Thymus (tissue), 11 donors: ENCODE data around the gene FBXO31. TPM values are rescaled to one million over a fixed set of nuclear protein-coding genes. Genes with fewer than 3 reads are reported as not detected.

Experiments
- DNase-seq, 9 donors: peaks; one replicate each; pipeline ENCODE4 v3.0.0-alpha.2; 2013; ENCODE audit warnings: low spot score in 9 of 9, low read depth in 6 of 9, missing footprints in 1 of 9
- H3K27ac ChIP-seq, 2 donors: one replicate each; pipeline ENCODE4 v1.5.1; 2013; ENCODE audit warnings: control low read depth in 1 of 2, low read depth in 1 of 2, low read length in 1 of 2, mild to moderate bottlenecking in 1 of 2, moderate library complexity in 1 of 2
- H3K27me3 ChIP-seq, 2 donors: one replicate each; pipeline ENCODE4 v1.5.1; 2013; ENCODE audit warnings: low read length in 1 of 2; ENCODE audit not compliant: control insufficient read depth in 2 of 2, insufficient read depth in 1 of 2
- H3K36me3 ChIP-seq, 2 donors: one replicate each; pipeline ENCODE4 v1.5.1; 2013; ENCODE audit warnings: low read length in 1 of 2, mild to moderate bottlenecking in 1 of 2, moderate library complexity in 1 of 2; ENCODE audit not compliant: control insufficient read depth in 2 of 2, insufficient read depth in 2 of 2
- H3K4me1 ChIP-seq, 2 donors: one replicate each; pipeline ENCODE4 v1.5.1; 2013; ENCODE audit warnings: low read length in 2 of 2; ENCODE audit not compliant: control insufficient read depth in 2 of 2, insufficient read depth in 2 of 2
- H3K4me3 ChIP-seq, 2 donors: one replicate each; pipeline ENCODE4 v1.5.1; 2013; ENCODE audit warnings: low read length in 2 of 2, control low read depth in 1 of 2, mild to moderate bottlenecking in 1 of 2
- H3K9me3 ChIP-seq, 2 donors: one replicate each; pipeline ENCODE4 v1.5.1; 2013; ENCODE audit warnings: low read length in 1 of 2, mild to moderate bottlenecking in 1 of 2; ENCODE audit not compliant: control insufficient read depth in 2 of 2, insufficient read depth in 1 of 2
- WGBS: extraction: QIAGEN DNeasy Blood & Tissue Kit; methylation state at CpG from one replicate; pipeline ENCODE4 v1.1.7; 2013; 5-methylcytosine and 5-hydroxymethylcytosine counted together
- polyA plus RNA-seq: library from polyadenylated mRNA; stranded (reverse); fragments of 200-250 nt; gene quantifications from one replicate; pipeline ENCODE4 v1.2.3, GENCODE V29; 2013
- total RNA-seq: library from RNA; stranded (reverse); fragments of 120-200 nt; gene quantifications from one replicate; pipeline ENCODE4 v1.2.4, GENCODE V29; 2013
- donor health status: healthy.

Gene FBXO31
- total and polyA plus RNA-seq, 2 donors = 11.7 to 27.1 TPM

DNA sequence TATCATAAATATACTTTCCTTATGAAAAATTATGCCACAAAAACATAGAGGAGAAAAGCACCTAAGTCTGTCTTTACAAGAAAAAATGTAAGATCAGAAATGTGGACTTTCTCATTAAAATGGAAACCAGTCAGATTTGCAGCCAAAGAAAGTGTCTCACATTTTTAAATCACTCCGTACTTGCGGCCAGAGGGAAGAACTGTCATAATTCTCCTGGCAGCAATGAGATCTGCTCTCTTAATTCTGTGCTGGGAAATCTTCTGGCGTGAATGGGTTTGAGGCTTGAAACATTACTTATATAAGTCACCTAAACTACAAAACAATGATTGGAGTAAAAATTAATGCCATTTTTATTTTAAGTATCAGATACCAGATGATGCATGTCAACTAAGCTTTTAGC, 77.1 kb downstream of the FBXO31 start:
- DNase-seq = no peak
- H3K27me3 ChIP-seq = no peaks in the 10 kb centered on the region
- no peak overlapping the region for H3K4me3 ChIP-seq
- H3K9me3 ChIP-seq = peaks cover 0 to 3% of the 10 kb centered on the region in 2 donors
- H3K27ac ChIP-seq = no peak overlapping the region
- H3K4me1 ChIP-seq = peaks cover 7 to 24% of the 10 kb centered on the region in 2 donors
- peaks cover 0 to 3% of the 10 kb centered on the region in 2 donors for H3K36me3 ChIP-seq
- WGBS = 97% methylated on average over 3 of the region's 3 CpGs

DNA sequence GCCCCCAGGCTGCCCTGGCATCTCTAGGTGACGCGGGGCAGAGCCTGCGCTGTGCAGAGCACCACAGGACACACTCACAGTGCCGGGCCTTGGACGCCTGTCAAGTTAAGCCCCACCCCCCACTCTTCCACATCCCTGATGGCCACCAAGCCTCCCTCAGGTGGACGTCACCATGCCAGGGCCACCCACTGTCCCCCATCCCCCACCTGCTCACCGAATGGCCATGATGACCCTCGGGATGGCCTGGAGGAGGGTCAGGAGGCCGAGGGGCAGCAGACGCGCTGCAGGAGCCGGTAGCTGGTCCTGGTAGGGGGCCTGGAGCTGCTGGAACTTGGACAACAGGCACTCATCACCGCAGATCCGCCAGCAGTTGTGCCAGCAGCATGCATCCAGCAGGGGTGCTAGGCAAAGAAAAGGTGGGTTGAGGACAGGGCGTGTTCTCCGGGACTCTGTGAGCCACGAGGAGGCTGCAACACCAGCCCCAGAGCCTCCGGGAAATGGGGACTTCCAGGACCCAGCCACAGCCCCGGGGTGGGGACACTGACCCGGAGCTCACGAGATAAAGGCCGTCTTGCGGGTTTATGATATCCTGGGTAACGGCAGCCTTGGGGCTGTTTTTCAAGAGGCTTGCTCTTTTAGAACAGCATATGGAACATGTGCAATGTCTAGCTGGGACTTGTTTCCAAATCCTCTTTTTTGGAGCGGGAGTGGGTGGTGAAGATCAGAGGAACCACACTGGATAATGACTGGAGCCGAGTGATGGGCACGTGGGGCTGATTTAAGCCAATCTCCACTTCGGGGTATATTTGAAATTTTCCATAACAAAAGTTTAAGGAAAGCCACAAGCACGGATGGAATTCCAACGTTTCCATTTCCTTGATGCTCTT, 77.8 kb downstream of the FBXO31 start:
- DNase-seq = no peak
- Histone ChIP-seq H3K27ac (no peak overlapping the region), H3K4me1 (peaks cover 7 to 24% of the 10 kb centered on the region in 2 donors), H3K36me3 (peaks cover 0 to 3% of the 10 kb centered on the region in 2 donors), H3K27me3 (no peaks in the 10 kb centered on the region), H3K9me3 (peaks cover 0 to 3% of the 10 kb centered on the region in 2 donors), H3K4me3 (no peak overlapping the region)
- 95% methylated on average over 30 of the region's 30 CpGs for WGBS

DNA sequence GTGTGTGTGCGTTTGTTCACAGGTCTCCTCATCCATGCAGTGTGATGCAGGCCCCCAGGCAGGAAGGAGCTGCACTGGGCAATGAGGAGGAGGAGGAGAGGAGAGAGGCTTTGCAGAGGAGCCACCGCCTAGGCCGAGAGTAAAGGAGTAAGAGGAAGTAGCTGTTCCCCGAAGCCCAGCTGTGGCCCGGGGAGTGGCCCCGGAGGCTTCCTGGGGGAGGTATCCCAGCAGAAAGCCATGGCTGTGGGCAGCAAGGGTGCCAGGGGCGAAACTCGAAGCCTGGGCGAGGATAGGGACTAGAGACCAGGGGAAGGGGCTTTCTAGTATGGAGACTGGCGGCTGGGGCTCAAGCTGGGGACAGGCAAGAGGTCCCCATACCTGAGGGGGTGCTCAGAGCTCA, 78.6 kb downstream of the FBXO31 start:
- Histone ChIP-seq H3K27ac (no peak overlapping the region), H3K36me3 (peaks cover 0 to 3% of the 10 kb centered on the region in 2 donors), H3K4me3 (no peak overlapping the region), H3K27me3 (no peaks in the 10 kb centered on the region), H3K9me3 (peaks cover 0 to 3% of the 10 kb centered on the region in 2 donors), H3K4me1 (peaks cover 7 to 24% of the 10 kb centered on the region in 2 donors)
- 50% methylated on average over 10 of the region's 10 CpGs for WGBS
- no peak for DNase-seq

GRCh38 chr16:87303962-87304521, 79.5 kb downstream of the FBXO31 start:
- Histone ChIP-seq H3K9me3 (peaks cover 0 to 3% of the 10 kb centered on the region in 2 donors), H3K27me3 (no peaks in the 10 kb centered on the region), H3K4me3 (no peak overlapping the region), H3K27ac (peak overlapping the region in 1 of 2 donors; percentile 58), H3K36me3 (peaks cover 0 to 3% of the 10 kb centered on the region in 2 donors), H3K4me1 (peaks cover 7 to 24% of the 10 kb centered on the region in 2 donors)
- WGBS = 97% methylated on average over 4 of the region's 4 CpGs
- DNase-seq = no peak

GRCh38 chr16:87303431-87303930, 80.1 kb downstream of the FBXO31 start:
- no peaks in the 10 kb centered on the region for H3K36me3 ChIP-seq
- no peak overlapping the region for H3K4me3 ChIP-seq
- peak overlapping the region in 1 of 2 donors; percentile 58 for H3K27ac ChIP-seq
- H3K27me3 ChIP-seq = no peaks in the 10 kb centered on the region
- peak in 3 of 9 donors; percentile 31 to 66 (median 41) for DNase-seq
- no peaks in the 10 kb centered on the region for H3K9me3 ChIP-seq
- H3K4me1 ChIP-seq = peaks cover 7 to 24% of the 10 kb centered on the region in 2 donors
- WGBS = 70% methylated on average over 7 of the region's 7 CpGs

DNA sequence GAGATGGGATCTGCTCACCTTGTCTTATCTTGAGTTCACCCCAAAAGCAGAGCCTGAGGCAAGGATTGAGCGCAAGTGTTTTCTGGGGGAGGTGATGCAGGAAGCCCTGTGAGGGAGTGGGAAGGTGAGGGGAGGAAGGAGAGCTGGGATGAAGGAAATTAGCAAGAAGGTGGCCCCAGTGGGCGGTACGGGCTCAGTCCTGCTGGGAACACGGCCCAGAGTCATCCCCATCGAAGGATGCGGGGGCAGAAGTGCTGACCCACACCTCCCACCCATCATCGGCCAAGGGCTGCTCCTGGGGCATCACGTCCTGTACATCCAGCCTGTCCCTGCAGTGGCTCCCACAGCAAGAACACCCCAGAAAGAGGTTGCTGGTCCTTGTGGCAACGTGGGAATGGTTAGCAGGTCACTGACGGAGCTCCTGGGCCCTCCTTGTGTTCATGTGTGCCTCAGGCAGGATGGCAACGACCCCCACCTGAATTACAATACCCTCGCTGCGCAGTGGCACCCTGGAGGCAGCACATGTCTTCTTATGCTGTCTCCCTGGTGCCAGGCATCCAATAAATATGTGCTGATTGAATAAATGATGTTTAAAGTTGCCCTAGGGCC, 84.6 kb downstream of the FBXO31 start:
- Histone ChIP-seq H3K9me3 (no peaks in the 10 kb centered on the region), H3K36me3 (no peaks in the 10 kb centered on the region), H3K27me3 (no peaks in the 10 kb centered on the region), H3K4me3 (no peak overlapping the region), H3K4me1 (peaks cover 7 to 11% of the 10 kb centered on the region in 2 donors), H3K27ac (no peak overlapping the region)
- no peak for DNase-seq
- WGBS = 98% methylated on average over 13 of the region's 13 CpGs

DNA sequence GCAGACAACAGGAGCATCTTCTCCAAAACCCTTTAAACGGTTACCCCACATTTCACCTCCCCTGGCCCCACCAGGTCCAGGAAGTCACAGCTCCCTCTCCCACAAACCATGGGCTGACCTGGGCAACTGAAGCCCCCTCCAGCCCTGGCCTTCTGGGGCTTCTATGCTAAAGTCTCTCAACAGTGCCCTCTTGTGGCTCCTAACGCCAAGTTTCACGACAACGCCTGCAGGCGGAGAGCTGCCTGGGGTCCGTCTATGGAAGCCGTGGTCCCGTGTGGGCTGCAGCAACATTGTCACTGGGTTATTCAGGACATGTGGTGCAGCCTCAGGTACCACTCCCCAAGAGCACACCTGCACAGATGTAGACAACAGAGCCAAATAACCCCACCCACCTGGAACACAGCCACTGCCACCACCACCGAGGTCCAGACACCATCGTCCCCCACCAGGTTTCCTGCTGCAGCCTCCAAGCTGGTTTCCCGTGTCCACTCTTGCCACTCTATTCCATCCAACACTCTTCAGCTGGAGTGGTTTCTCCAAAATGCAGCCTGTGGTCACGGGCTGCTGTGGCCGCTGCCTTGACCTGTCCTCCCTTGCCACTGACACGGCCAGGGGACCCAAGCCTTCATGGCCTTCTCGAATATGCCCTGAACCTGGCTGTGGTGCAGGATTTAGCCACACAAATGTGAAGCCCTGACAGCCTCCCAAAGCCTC, 85.5 kb downstream of the FBXO31 start:
- H3K4me1 ChIP-seq = peaks cover 0 to 2% of the 10 kb centered on the region in 2 donors
- whole genome bisulfite sequencing = 58% methylated on average over 15 of the region's 15 CpGs
- no peaks in the 10 kb centered on the region for H3K9me3 ChIP-seq
- H3K27me3 ChIP-seq = no peaks in the 10 kb centered on the region
- peak in 4 of 9 donors; percentile 34 to 65 (median 51) for DNase-seq
- no peaks in the 10 kb centered on the region for H3K36me3 ChIP-seq
- no peak overlapping the region for H3K4me3 ChIP-seq
- no peak overlapping the region for H3K27ac ChIP-seq

DNA sequence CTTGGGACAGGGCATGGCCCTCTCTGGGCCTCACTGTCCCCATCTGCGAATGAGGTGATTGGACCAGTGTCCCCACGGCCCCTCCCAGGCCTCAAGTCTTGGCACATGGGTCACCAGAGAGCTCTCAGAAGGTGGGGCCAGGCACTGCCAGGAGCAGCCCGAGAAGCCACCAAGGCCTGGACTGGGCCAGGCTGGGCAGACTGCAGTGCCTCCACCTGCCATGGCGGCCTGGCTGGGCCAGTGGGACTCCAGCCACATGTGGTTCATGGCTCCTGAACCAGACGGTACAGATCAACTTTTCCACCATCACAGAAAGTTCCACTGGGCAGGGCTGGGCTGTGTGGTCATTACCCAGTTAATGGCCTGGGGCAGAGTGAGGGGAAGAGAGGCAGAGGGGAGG, 86.2 kb downstream of the FBXO31 start:
- 97% methylated on average over 5 of the region's 5 CpGs for WGBS
- Histone ChIP-seq H3K4me3 (no peak overlapping the region), H3K4me1 (no peaks in the 10 kb centered on the region), H3K27ac (no peak overlapping the region), H3K27me3 (no peaks in the 10 kb centered on the region), H3K36me3 (no peaks in the 10 kb centered on the region), H3K9me3 (no peaks in the 10 kb centered on the region)
- DNase-seq = no peak
